Measurements from ENCODE around the gene PBX1.

PBX1 gene

GRCh38 chr1:164754088-164754600 is 195.2 kb downstream of the PBX1 start:
- DNase-seq, result no peak
- H3K4me2 ChIP-seq (ENCODE audit: insufficient read depth, low read length), result no peak overlapping the region
- no peak for ATAC-seq (ENCODE audit: insufficient read depth, low read depth)
- H3K9me3 ChIP-seq (ENCODE audit: insufficient read depth, low read length, severe bottlenecking), result no peaks in the 10 kb centered on the region
- H4K20me1 ChIP-seq (ENCODE audit: insufficient read depth, low read length), result no peaks in the 10 kb centered on the region
- H3K4me1 ChIP-seq (ENCODE audit: insufficient read depth, low read length), result no peaks in the 10 kb centered on the region
- no peak overlapping the region for H3K27ac ChIP-seq (ENCODE audit: low read length)
- H3K27me3 ChIP-seq (ENCODE audit: insufficient read depth, low read length, poor library complexity), result no peaks in the 10 kb centered on the region
- H3K9ac ChIP-seq (ENCODE audit: low read depth, low read length), result no peak overlapping the region
- H3K79me2 ChIP-seq (ENCODE audit: insufficient read depth, low read length), result no peaks in the 10 kb centered on the region
- H3K4me3 ChIP-seq (ENCODE audit: low read depth in 1 of 2, low read length in 2 of 2), result no peak overlapping the region
- no peaks in the 10 kb centered on the region for H3K36me3 ChIP-seq (ENCODE audit: insufficient read depth, low read length)
- H2AFZ ChIP-seq (ENCODE audit: low read depth, low read length), result no peak overlapping the region
- TF ChIP-seq CTCF (IDR thresholded peaks at IDR 0.05; ENCODE audit: borderline replicate concordance, extremely low read depth, low read length, poor library complexity, severe bottlenecking) (no peak), EZH2 (IDR thresholded peaks at IDR 0.05; ENCODE audit: borderline replicate concordance, low read depth, low read length, severe bottlenecking) (no peak)

- Histone ChIP-seq H2AFZ (ENCODE audit: low read depth, low read length) (no peak overlapping the region), H3K9me3 (ENCODE audit: insufficient read depth, low read length, severe bottlenecking) (no peaks in the 10 kb centered on the region), H3K9ac (ENCODE audit: low read depth, low read length) (no peak overlapping the region), H3K27me3 (ENCODE audit: insufficient read depth, low read length, poor library complexity) (no peaks in the 10 kb centered on the region), H3K27ac (ENCODE audit: low read length) (no peak overlapping the region), H3K4me2 (ENCODE audit: insufficient read depth, low read length) (no peak overlapping the region), H4K20me1 (ENCODE audit: insufficient read depth, low read length) (no peaks in the 10 kb centered on the region), H3K4me1 (ENCODE audit: insufficient read depth, low read length) (no peaks in the 10 kb centered on the region), H3K4me3 (ENCODE audit: low read depth in 1 of 2, low read length in 2 of 2) (no peak overlapping the region), H3K79me2 (ENCODE audit: insufficient read depth, low read length) (no peaks in the 10 kb centered on the region), H3K36me3 (ENCODE audit: insufficient read depth, low read length) (no peaks in the 10 kb centered on the region)
- TF ChIP-seq CTCF (IDR thresholded peaks at IDR 0.05; ENCODE audit: borderline replicate concordance, extremely low read depth, low read length, poor library complexity, severe bottlenecking), result no peak
- no peak for TF ChIP-seq EZH2 (IDR thresholded peaks at IDR 0.05; ENCODE audit: borderline replicate concordance, low read depth, low read length, severe bottlenecking)
- DNase-seq, result no peak
- ATAC-seq (ENCODE audit: insufficient read depth, low read depth), result no peak
Observed at GRCh38 chr1:164755690-164756089, 196.7 kb downstream of the PBX1 start.

- no peak for TF ChIP-seq CTCF (IDR thresholded peaks at IDR 0.05; ENCODE audit: borderline replicate concordance, extremely low read depth, low read length, poor library complexity, severe bottlenecking)
- no peak for TF ChIP-seq EZH2 (IDR thresholded peaks at IDR 0.05; ENCODE audit: borderline replicate concordance, low read depth, low read length, severe bottlenecking)
- Histone ChIP-seq H3K4me2 (ENCODE audit: insufficient read depth, low read length) (no peak overlapping the region), H3K27ac (ENCODE audit: low read length) (no peak overlapping the region), H2AFZ (ENCODE audit: low read depth, low read length) (no peak overlapping the region), H3K36me3 (ENCODE audit: insufficient read depth, low read length) (no peaks in the 10 kb centered on the region), H3K9me3 (ENCODE audit: insufficient read depth, low read length, severe bottlenecking) (no peaks in the 10 kb centered on the region), H3K9ac (ENCODE audit: low read depth, low read length) (no peak overlapping the region), H3K4me3 (ENCODE audit: low read depth in 1 of 2, low read length in 2 of 2) (no peak overlapping the region), H3K79me2 (ENCODE audit: insufficient read depth, low read length) (no peaks in the 10 kb centered on the region), H4K20me1 (ENCODE audit: insufficient read depth, low read length) (no peaks in the 10 kb centered on the region), H3K27me3 (ENCODE audit: insufficient read depth, low read length, poor library complexity) (no peaks in the 10 kb centered on the region), H3K4me1 (ENCODE audit: insufficient read depth, low read length) (no peaks in the 10 kb centered on the region)
- no peak for ATAC-seq (ENCODE audit: insufficient read depth, low read depth)
- DNase-seq, result no peak
Observed at GRCh38 chr1:164756741-164757140, 197.8 kb downstream of the PBX1 start.

GRCh38 chr1:164757625-164758024 is 198.6 kb downstream of the PBX1 start:
- no peak overlapping the region for H3K9ac ChIP-seq (ENCODE audit: low read depth, low read length)
- H3K79me2 ChIP-seq (ENCODE audit: insufficient read depth, low read length), result no peaks in the 10 kb centered on the region
- no peaks in the 10 kb centered on the region for H3K36me3 ChIP-seq (ENCODE audit: insufficient read depth, low read length)
- H3K27ac ChIP-seq (ENCODE audit: low read length), result no peak overlapping the region
- ATAC-seq (ENCODE audit: insufficient read depth, low read depth) (no peak), DNase-seq (no peak)
- no peaks in the 10 kb centered on the region for H3K4me1 ChIP-seq (ENCODE audit: insufficient read depth, low read length)
- no peaks in the 10 kb centered on the region for H4K20me1 ChIP-seq (ENCODE audit: insufficient read depth, low read length)
- H2AFZ ChIP-seq (ENCODE audit: low read depth, low read length), result no peak overlapping the region
- no peak overlapping the region for H3K4me2 ChIP-seq (ENCODE audit: insufficient read depth, low read length)
- no peaks in the 10 kb centered on the region for H3K9me3 ChIP-seq (ENCODE audit: insufficient read depth, low read length, severe bottlenecking)
- no peak overlapping the region for H3K4me3 ChIP-seq (ENCODE audit: low read depth in 1 of 2, low read length in 2 of 2)
- no peaks in the 10 kb centered on the region for H3K27me3 ChIP-seq (ENCODE audit: insufficient read depth, low read length, poor library complexity)
- TF ChIP-seq CTCF (IDR thresholded peaks at IDR 0.05; ENCODE audit: borderline replicate concordance, extremely low read depth, low read length, poor library complexity, severe bottlenecking), result no peak
- TF ChIP-seq EZH2 (IDR thresholded peaks at IDR 0.05; ENCODE audit: borderline replicate concordance, low read depth, low read length, severe bottlenecking), result no peak

All from DND-41 (cell line).